GM12878 (cell line): ENCODE data around the gene SLC23A2. TPM values are rescaled to one million over a fixed set of nuclear protein-coding genes. Genes with fewer than 3 reads are reported as not detected.

ENCODE experiments used
- ATAC-seq: fragments of 200-7000 bp; cut with Tn5 transposase; 3 replicates; pipeline ENCODE4 v1.9.1; 2020; ENCODE audit warnings: mild to moderate bottlenecking, moderate library complexity
- BruUV-seq: library from RNA; stranded (reverse); fragments of 400-500 nt; replicated peaks from 2 replicates; lab custom pipeline; 2021; lab: Mats Ljungman, UMichigan
- CTCF ChIA-PET: fragments of 300-600 bp; sonication (Branson Sonifier 250); formaldehyde crosslinking; extraction: SDS; loops from one replicate; lab custom pipeline; 2021; ENCODE audit warnings: inconsistent platforms; lab: Yijun Ruan, JAX
- POLR2A ChIA-PET: fragments of 350-600 bp; formaldehyde crosslinking; extraction: SDS; loops from one replicate; lab custom pipeline; 2021; ENCODE audit warnings: inconsistent platforms; lab: Charles Lee
- RAD21 ChIA-PET: fragments of 300-600 bp; sonication (Branson Sonifier 250); formaldehyde crosslinking; loops from one replicate; lab custom pipeline; 2023; ENCODE audit warnings: antibody characterized with exemption; ENCODE audit not compliant: unreplicated experiment; lab: Charles Lee
- SMC1A ChIA-PET: fragments of 300-600 bp; sonication (Branson Sonifier 250); formaldehyde crosslinking; loops from one replicate; lab custom pipeline; 2023; ENCODE audit not compliant: unreplicated experiment, uncharacterized antibody; lab: Charles Lee
- DNase-seq: peaks from one replicate; pipeline ENCODE4 v3.0.0-alpha.2; 2011; ENCODE audit warnings: low read depth, low spot score
- FAIRE-seq: peaks from 3 replicates; lab custom pipeline; 2011; peaks lifted over from hg19 to GRCh38; lab: Jason Lieb, UNC
- H2AFZ ChIP-seq: 2 replicates; pipeline ENCODE4 v1.6.0; 2011; ENCODE audit warnings: low read depth, low read length, control low read depth; ENCODE audit not compliant: control insufficient read depth
- H3K27ac ChIP-seq: 2 replicates; pipeline ENCODE4 v1.5.1; 2011; ENCODE audit warnings: control low read depth; ENCODE audit not compliant: control insufficient read depth, insufficient read depth
- H3K27me3 ChIP-seq, 2 experiments: replicated peaks in 1 of 2; 2 replicates each; pipeline versions ENCODE4 v1.6.0 to v1.6.1; 2011; ENCODE audit warnings: low read length in 1 of 2; ENCODE audit not compliant: control insufficient read depth in 2 of 2, insufficient read depth in 2 of 2
- H3K36me3 ChIP-seq, 2 experiments: 2 replicates each; pipeline ENCODE4 v1.5.1; 2011; ENCODE audit warnings: low read length in 1 of 2; ENCODE audit not compliant: control insufficient read depth in 2 of 2, insufficient read depth in 2 of 2
- H3K4me1 ChIP-seq: 2 replicates; pipeline ENCODE4 v1.6.1; 2011; ENCODE audit warnings: mild to moderate bottlenecking, low read length, moderate library complexity, mixed read lengths; ENCODE audit not compliant: control insufficient read depth, insufficient read depth
- H3K4me2 ChIP-seq: 2 replicates; pipeline ENCODE4 v1.6.0; 2011; ENCODE audit warnings: control low read depth; ENCODE audit not compliant: control insufficient read depth, insufficient read depth
- H3K4me3 ChIP-seq: fragments of 200-600 bp; sonication (generic); 2 replicates; pipeline ENCODE4 v1.5.1; 2016
- H3K79me2 ChIP-seq: 2 replicates; pipeline ENCODE4 v1.6.0; 2011; ENCODE audit warnings: low read length; ENCODE audit not compliant: control insufficient read depth, insufficient read depth
- H3K9ac ChIP-seq: 2 replicates; pipeline ENCODE4 v1.8.0; 2011; ENCODE audit warnings: low read length, control low read depth, mixed read lengths; ENCODE audit not compliant: control insufficient read depth, insufficient read depth
- H3K9me3 ChIP-seq: replicated peaks from 3 replicates; pipeline ENCODE4 v1.5.1; 2011; ENCODE audit warnings: mild to moderate bottlenecking, low read length; ENCODE audit not compliant: control insufficient read depth, insufficient read depth
- H4K20me1 ChIP-seq: 2 replicates; pipeline ENCODE4 v1.6.0; 2011; ENCODE audit not compliant: control insufficient read depth, insufficient read depth
- ASH2L ChIP-seq: fragments of 300-600, 200-600 bp; sonication (generic); IDR thresholded peaks from 2 replicates; pipeline ENCODE4 v1.6.1; 2017; ENCODE audit warnings: low read depth, mild to moderate bottlenecking, borderline replicate concordance
- CBX5 ChIP-seq: sonication (generic); IDR thresholded peaks from 2 replicates; pipeline ENCODE4 v1.6.1; 2016; ENCODE audit warnings: low read depth, moderate library complexity, mild to moderate bottlenecking, inconsistent platforms
- FOXM1 ChIP-seq: IDR thresholded peaks from 2 replicates; pipeline ENCODE4 v1.6.1; 2012; ENCODE audit warnings: low read depth, mild to moderate bottlenecking, inconsistent platforms, low read length, moderate library complexity
- SPI1 ChIP-seq: IDR thresholded peaks from 2 replicates; pipeline ENCODE4 v1.6.1; 2011; ENCODE audit warnings: low read depth, mild to moderate bottlenecking, low read length, moderate library complexity, borderline replicate concordance; ENCODE audit not compliant: insufficient read depth
- ZNF687 ChIP-seq: fragments of 450-650 bp; IDR thresholded peaks from 2 replicates; pipeline ENCODE4 v1.6.1; 2017; ENCODE audit warnings: mild to moderate bottlenecking, moderate library complexity
- WGBS: methylation state at CpG from one replicate; pipeline ENCODE4 v1.1.6; 2016; ENCODE audit warnings: low lambda C conversion rate; ENCODE audit not compliant: insufficient replicate concordance, insufficient coverage; ENCODE audit errors: missing lambda C conversion rate; 5-methylcytosine and 5-hydroxymethylcytosine counted together
- in situ Hi-C: fragments of 300-500 bp; cut with MboI; formaldehyde crosslinking; loops from 9 replicates; pipeline ENCODE4 v1.14.3; 2018; ENCODE audit warnings: mixed read lengths
- intact Hi-C: fragments of 100-400 bp; cut with micrococcal nuclease; formaldehyde crosslinking; loops from one replicate; pipeline ENCODE4 v1.14.2; 2022; ENCODE audit not compliant: unreplicated experiment
- polyA plus RNA-seq, 11 experiments: library from polyadenylated mRNA; depleted of rRNA in 4 of 11; unstranded in 6 of 11; stranded (reverse) in 5 of 11; fragments of >200 nt; fragmentation: Nextera tagmentation in 4 of 11; fragmentation: Illumina TruSeq in 1 of 11; extraction: Ambion mirVana in 4 of 11; extraction: Trizol in 1 of 11; gene quantifications; 1 replicate in 1 of 11; 2 replicates in 10 of 11; pipeline versions ENCODE4 v1.2.1 to v1.2.3, GENCODE V29; 2011 to 2016; ENCODE audit warnings: inconsistent platforms in 2 of 11, missing spikeins in 2 of 11, low read depth in 1 of 11
- total RNA-seq, 4 experiments: library from RNA; depleted of rRNA in 3 of 4; stranded (reverse); fragments of >200 nt in 3 of 4; fragmentation: Illumina TruSeq in 1 of 4; extraction: Trizol in 1 of 4; gene quantifications; 2 replicates each; pipeline versions ENCODE4 v1.2.1 to v1.2.3, GENCODE V29; 2013 to 2021

SLC23A2 gene
- total and polyA plus RNA-seq, 10 of the 15 experiments (the other 5 are each of a cell fraction or from before 2014, with no cell fraction given) = 4.4 to 56.1 (median 35.5) TPM

GRCh38 chr20:4811661-4812181, 189.6 kb downstream of the SLC23A2 start (continued):
- peak; percentile 73; the same call in 1 of the 2 replicates for TF ChIP-seq ZNF687
- no peak for TF ChIP-seq FOXM1
- no peak for TF ChIP-seq ASH2L
- peak; percentile 38; the same call in 1 of the 2 replicates for TF ChIP-seq SPI1

GRCh38 chr20:4811257-4811656, 190.1 kb downstream of the SLC23A2 start:
- RAD21 ChIA-PET = interaction anchor here (0.9 to 1.2 kb wide), 3 partner anchors 142 to 308 kb away, joined by 3 to 4 read pairs (median 3); no protein-coding TSS in a partner anchor
- H3K4me2 ChIP-seq = peak overlapping the region; percentile 97
- BruUV-seq = no TSS peak
- POLR2A ChIA-PET = interaction anchor here (0.6 kb wide), 1 partner anchor 176 kb away, joined by 3 read pairs; no protein-coding TSS in a partner anchor
- intact Hi-C loops = loop anchor here (5.0 kb wide), 3 partner anchors 136 to 311 kb away; no protein-coding TSS in a partner anchor
- CTCF ChIA-PET = interaction anchor here (1.0 to 2.1 kb wide), 3 partner anchors 14 to 145 kb away, joined by 3 to 7 read pairs (median 6); no protein-coding TSS in a partner anchor
- no peak for TF ChIP-seq CBX5
- TF ChIP-seq, all 136 proteins: peak for 0
- Histone ChIP-seq H3K9ac (peak overlapping the region; percentile 99; the same call in 1 of the 2 replicates), H3K27me3 (no peaks in the 10 kb centered on the region), H3K36me3 (peaks cover 0 to 6% of the 10 kb centered on the region in 2 experiments; a peak in 1 of 4 replicates), H3K27ac (peak overlapping the region; percentile 98), H3K79me2 (peaks cover 33% of the 10 kb centered on the region), H2AFZ (no peak overlapping the region), H3K4me3 (no peak overlapping the region), H3K9me3 (no peaks in the 10 kb centered on the region), H3K4me1 (peaks cover 74% of the 10 kb centered on the region), H4K20me1 (no peaks in the 10 kb centered on the region)
- WGBS = 75% methylated on average over 4 of the region's 4 CpGs
- no peak for ATAC-seq
- DNase-seq = no peak
- SMC1A ChIA-PET = interaction anchor here (0.9 to 4.0 kb wide), 5 partner anchors 15 to 269 kb away, joined by 4 to 19 read pairs (median 5); no protein-coding TSS in a partner anchor
- in situ Hi-C loops = loop anchor here (5.0 kb wide), 1 partner anchor 271 kb away; no protein-coding TSS in a partner anchor
- FAIRE-seq = no peak
